HepG2 (cell line): Measurements from ENCODE around the gene UNC5CL. TPM values are rescaled to one million over a fixed set of nuclear protein-coding genes. Genes with fewer than 3 reads are reported as not detected.

Experiments
- RORA ChIP-seq: sonication (generic); formaldehyde crosslinking; IDR thresholded peaks from 2 replicates; pipeline ENCODE4 v1.5.0; 2020; ENCODE audit warnings: mild to moderate bottlenecking, missing genetic modification reagents, moderate library complexity
- SMAD1 ChIP-seq: sonication (generic); formaldehyde crosslinking; IDR thresholded peaks from 2 replicates; pipeline ENCODE4 v1.4.0; 2020; ENCODE audit warnings: missing genetic modification reagents, low read depth, mild to moderate bottlenecking, borderline replicate concordance
- TAF15 ChIP-seq: fragments of 200-400 bp; formaldehyde crosslinking; IDR thresholded peaks from one replicate; pipeline ENCODE4 v1.6.1; 2018; ENCODE audit warnings: mild to moderate bottlenecking, low read depth, low read length; ENCODE audit not compliant: poor library complexity, severe bottlenecking
- polyA plus RNA-seq, 8 experiments: library from polyadenylated mRNA; depleted of rRNA in 3 of 8; stranded (reverse) in 7 of 8; unstranded in 1 of 8; fragments of >200 nt; fragmentation: Illumina TruSeq in 4 of 8; extraction: Trizol in 4 of 8; gene quantifications; 2 replicates each; pipeline versions ENCODE4 v1.2.1 to v1.2.3, GENCODE V29; 2011 to 2016; ENCODE audit warnings: low read depth in 4 of 8, missing spikeins in 1 of 8, mixed read lengths in 1 of 8; ENCODE audit not compliant: insufficient read depth in 1 of 8
- total RNA-seq, 5 experiments: library from RNA; depleted of rRNA; stranded (reverse); fragments of >200 nt; fragmentation: Illumina TruSeq; extraction: Trizol; gene quantifications; 2 replicates each; pipeline ENCODE4 v1.2.3, GENCODE V29; 2016; ENCODE audit warnings: low read depth in 1 of 5
- TF ChIP-seq, protein P1 (sequence below): sonication (generic); formaldehyde crosslinking; IDR thresholded peaks from 2 replicates; pipeline ENCODE4 v1.4.0; 2020; ENCODE audit warnings: missing genetic modification reagents
- TF ChIP-seq, protein P2 (sequence below): sonication (generic); formaldehyde crosslinking; IDR thresholded peaks from 2 replicates; pipeline ENCODE4 v1.5.1; 2020; ENCODE audit warnings: missing genetic modification reagents, mild to moderate bottlenecking, borderline replicate concordance
- TF ChIP-seq, protein P3 (sequence below): sonication (generic); formaldehyde crosslinking; IDR thresholded peaks from 2 replicates; pipeline ENCODE4 v1.4.0; 2020; ENCODE audit warnings: mild to moderate bottlenecking, missing genetic modification reagents
- TF ChIP-seq, protein P4 (sequence below): sonication (generic); formaldehyde crosslinking; IDR thresholded peaks from 2 replicates; pipeline ENCODE4 v1.4.0; 2020; ENCODE audit warnings: missing genetic modification reagents, borderline replicate concordance
- TF ChIP-seq, protein P5 (sequence below): sonication (generic); formaldehyde crosslinking; IDR thresholded peaks from 2 replicates; pipeline ENCODE4 v1.5.0; 2020; ENCODE audit warnings: mild to moderate bottlenecking, missing genetic modification reagents, borderline replicate concordance

Gene UNC5CL
- total and polyA plus RNA-seq, 2 of the 13 experiments (the other 11 are each of a cell fraction or from before 2014, with no cell fraction given): 2.4 to 2.5 TPM

DNA sequence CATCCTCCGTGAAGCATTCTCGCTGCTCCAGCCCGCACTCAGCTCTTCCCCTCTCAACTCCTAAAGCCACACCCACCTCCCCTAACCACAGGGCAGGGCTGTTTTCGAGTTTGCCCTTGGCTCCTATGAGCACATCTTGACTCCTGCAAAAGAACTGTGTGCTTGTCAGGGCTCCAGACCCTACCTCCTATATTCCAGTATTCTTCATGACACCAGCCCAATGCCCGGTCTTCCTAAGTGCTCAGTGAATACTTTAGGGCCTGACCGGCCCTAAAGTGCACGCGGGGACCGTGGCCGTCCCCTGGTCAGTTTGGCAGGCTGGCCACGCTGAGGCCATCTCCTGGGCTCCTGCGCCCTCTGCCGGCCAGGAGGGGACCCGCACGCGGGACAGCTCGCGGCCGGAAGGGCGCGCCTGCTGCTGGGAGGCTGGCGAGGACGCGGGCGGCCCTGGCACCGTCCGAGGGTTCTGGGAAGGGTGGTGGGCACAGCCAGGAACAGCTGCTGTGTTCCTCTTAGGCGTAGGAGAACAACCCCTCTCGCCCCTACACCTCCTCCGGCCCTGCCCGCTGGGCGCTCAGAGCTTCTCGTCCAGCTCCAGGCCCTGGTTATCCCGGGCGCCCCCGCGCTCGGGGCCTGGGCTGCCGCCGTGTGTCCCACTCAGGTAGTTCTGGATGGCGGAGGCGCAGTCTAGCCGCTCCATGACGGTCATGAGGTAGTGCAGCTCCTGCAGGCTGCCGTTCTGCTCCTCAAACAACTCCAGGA, 11.0 kb downstream of the UNC5CL start (continued):
- TF ChIP-seq, protein P1, sequence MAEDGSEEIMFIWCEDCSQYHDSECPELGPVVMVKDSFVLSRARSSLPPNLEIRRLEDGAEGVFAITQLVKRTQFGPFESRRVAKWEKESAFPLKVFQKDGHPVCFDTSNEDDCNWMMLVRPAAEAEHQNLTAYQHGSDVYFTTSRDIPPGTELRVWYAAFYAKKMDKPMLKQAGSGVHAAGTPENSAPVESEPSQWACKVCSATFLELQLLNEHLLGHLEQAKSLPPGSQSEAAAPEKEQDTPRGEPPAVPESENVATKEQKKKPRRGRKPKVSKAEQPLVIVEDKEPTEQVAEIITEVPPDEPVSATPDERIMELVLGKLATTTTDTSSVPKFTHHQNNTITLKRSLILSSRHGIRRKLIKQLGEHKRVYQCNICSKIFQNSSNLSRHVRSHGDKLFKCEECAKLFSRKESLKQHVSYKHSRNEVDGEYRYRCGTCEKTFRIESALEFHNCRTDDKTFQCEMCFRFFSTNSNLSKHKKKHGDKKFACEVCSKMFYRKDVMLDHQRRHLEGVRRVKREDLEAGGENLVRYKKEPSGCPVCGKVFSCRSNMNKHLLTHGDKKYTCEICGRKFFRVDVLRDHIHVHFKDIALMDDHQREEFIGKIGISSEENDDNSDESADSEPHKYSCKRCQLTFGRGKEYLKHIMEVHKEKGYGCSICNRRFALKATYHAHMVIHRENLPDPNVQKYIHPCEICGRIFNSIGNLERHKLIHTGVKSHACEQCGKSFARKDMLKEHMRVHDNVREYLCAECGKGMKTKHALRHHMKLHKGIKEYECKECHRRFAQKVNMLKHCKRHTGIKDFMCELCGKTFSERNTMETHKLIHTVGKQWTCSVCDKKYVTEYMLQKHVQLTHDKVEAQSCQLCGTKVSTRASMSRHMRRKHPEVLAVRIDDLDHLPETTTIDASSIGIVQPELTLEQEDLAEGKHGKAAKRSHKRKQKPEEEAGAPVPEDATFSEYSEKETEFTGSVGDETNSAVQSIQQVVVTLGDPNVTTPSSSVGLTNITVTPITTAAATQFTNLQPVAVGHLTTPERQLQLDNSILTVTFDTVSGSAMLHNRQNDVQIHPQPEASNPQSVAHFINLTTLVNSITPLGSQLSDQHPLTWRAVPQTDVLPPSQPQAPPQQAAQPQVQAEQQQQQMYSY (CRISPR knock-in tag): peak; percentile 42; the same call in 1 of the 2 replicates
- TF ChIP-seq, protein P2, sequence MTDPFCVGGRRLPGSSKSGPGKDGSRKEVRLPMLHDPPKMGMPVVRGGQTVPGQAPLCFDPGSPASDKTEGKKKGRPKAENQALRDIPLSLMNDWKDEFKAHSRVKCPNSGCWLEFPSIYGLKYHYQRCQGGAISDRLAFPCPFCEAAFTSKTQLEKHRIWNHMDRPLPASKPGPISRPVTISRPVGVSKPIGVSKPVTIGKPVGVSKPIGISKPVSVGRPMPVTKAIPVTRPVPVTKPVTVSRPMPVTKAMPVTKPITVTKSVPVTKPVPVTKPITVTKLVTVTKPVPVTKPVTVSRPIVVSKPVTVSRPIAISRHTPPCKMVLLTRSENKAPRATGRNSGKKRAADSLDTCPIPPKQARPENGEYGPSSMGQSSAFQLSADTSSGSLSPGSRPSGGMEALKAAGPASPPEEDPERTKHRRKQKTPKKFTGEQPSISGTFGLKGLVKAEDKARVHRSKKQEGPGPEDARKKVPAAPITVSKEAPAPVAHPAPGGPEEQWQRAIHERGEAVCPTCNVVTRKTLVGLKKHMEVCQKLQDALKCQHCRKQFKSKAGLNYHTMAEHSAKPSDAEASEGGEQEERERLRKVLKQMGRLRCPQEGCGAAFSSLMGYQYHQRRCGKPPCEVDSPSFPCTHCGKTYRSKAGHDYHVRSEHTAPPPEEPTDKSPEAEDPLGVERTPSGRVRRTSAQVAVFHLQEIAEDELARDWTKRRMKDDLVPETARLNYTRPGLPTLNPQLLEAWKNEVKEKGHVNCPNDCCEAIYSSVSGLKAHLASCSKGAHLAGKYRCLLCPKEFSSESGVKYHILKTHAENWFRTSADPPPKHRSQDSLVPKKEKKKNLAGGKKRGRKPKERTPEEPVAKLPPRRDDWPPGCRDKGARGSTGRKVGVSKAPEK: peak; percentile 87; the same call in 1 of the 2 replicates
- TF ChIP-seq RORA (CRISPR knock-in tag) (no peak), SMAD1 (CRISPR knock-in tag) (peak; percentile 79; the same call in 1 of the 2 replicates), TAF15 (peak; percentile 54)
- TF ChIP-seq, protein P3, sequence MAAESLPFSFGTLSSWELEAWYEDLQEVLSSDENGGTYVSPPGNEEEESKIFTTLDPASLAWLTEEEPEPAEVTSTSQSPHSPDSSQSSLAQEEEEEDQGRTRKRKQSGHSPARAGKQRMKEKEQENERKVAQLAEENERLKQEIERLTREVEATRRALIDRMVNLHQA (CRISPR knock-in tag): no peak
- TF ChIP-seq, protein P4, sequence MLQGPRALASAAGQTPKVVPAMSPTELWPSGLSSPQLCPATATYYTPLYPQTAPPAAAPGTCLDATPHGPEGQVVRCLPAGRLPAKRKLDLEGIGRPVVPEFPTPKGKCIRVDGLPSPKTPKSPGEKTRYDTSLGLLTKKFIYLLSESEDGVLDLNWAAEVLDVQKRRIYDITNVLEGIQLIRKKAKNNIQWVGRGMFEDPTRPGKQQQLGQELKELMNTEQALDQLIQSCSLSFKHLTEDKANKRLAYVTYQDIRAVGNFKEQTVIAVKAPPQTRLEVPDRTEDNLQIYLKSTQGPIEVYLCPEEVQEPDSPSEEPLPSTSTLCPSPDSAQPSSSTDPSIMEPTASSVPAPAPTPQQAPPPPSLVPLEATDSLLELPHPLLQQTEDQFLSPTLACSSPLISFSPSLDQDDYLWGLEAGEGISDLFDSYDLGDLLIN (CRISPR knock-in tag): no peak
- TF ChIP-seq, protein P5, sequence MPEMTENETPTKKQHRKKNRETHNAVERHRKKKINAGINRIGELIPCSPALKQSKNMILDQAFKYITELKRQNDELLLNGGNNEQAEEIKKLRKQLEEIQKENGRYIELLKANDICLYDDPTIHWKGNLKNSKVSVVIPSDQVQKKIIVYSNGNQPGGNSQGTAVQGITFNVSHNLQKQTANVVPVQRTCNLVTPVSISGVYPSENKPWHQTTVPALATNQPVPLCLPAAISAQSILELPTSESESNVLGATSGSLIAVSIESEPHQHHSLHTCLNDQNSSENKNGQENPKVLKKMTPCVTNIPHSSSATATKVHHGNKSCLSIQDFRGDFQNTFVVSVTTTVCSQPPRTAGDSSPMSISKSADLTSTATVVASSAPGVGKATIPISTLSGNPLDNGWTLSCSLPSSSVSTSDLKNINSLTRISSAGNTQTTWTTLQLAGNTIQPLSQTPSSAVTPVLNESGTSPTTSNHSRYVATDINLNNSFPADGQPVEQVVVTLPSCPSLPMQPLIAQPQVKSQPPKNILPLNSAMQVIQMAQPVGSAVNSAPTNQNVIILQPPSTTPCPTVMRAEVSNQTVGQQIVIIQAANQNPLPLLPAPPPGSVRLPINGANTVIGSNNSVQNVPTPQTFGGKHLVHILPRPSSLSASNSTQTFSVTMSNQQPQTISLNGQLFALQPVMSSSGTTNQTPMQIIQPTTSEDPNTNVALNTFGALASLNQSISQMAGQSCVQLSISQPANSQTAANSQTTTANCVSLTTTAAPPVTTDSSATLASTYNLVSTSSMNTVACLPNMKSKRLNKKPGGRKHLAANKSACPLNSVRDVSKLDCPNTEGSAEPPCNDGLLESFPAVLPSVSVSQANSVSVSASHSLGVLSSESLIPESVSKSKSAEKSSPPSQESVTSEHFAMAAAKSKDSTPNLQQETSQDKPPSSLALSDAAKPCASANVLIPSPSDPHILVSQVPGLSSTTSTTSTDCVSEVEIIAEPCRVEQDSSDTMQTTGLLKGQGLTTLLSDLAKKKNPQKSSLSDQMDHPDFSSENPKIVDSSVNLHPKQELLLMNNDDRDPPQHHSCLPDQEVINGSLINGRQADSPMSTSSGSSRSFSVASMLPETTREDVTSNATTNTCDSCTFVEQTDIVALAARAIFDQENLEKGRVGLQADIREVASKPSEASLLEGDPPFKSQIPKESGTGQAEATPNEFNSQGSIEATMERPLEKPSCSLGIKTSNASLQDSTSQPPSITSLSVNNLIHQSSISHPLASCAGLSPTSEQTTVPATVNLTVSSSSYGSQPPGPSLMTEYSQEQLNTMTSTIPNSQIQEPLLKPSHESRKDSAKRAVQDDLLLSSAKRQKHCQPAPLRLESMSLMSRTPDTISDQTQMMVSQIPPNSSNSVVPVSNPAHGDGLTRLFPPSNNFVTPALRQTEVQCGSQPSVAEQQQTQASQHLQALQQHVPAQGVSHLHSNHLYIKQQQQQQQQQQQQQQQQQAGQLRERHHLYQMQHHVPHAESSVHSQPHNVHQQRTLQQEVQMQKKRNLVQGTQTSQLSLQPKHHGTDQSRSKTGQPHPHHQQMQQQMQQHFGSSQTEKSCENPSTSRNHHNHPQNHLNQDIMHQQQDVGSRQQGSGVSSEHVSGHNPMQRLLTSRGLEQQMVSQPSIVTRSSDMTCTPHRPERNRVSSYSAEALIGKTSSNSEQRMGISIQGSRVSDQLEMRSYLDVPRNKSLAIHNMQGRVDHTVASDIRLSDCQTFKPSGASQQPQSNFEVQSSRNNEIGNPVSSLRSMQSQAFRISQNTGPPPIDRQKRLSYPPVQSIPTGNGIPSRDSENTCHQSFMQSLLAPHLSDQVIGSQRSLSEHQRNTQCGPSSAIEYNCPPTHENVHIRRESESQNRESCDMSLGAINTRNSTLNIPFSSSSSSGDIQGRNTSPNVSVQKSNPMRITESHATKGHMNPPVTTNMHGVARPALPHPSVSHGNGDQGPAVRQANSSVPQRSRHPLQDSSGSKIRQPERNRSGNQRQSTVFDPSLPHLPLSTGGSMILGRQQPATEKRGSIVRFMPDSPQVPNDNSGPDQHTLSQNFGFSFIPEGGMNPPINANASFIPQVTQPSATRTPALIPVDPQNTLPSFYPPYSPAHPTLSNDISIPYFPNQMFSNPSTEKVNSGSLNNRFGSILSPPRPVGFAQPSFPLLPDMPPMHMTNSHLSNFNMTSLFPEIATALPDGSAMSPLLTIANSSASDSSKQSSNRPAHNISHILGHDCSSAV (CRISPR knock-in tag): no peak
